Suprapubic skin (tissue), 4 donors: ENCODE results near the gene SLC5A11. TPM values are rescaled to one million over a fixed set of nuclear protein-coding genes. Genes with fewer than 3 reads are reported as not detected.

Source experiments
- DNase-seq, 2 donors: peaks; one replicate each; pipeline ENCODE4 v3.0.0-alpha.2; 2019; ENCODE audit warnings: low spot score in 2 of 2
- H3K27ac ChIP-seq: fragments of 200-600 bp; sonication (generic); one replicate; pipeline ENCODE4 v1.5.1; 2019
- H3K27me3 ChIP-seq: fragments of 200-600 bp; sonication (generic); one replicate; pipeline ENCODE4 v1.5.1; 2019
- H3K36me3 ChIP-seq: fragments of 200-600 bp; sonication (generic); one replicate; pipeline ENCODE4 v1.5.1; 2019
- H3K4me1 ChIP-seq: fragments of 200-600 bp; sonication (generic); one replicate; pipeline ENCODE4 v1.5.1; 2019
- H3K4me3 ChIP-seq: fragments of 200-600 bp; sonication (generic); one replicate; pipeline ENCODE4 v1.5.1; 2019; ENCODE audit warnings: mild to moderate bottlenecking
- H3K9me3 ChIP-seq: fragments of 200-600 bp; sonication (generic); one replicate; pipeline ENCODE4 v1.5.1; 2019
- CTCF ChIP-seq, 2 donors: fragments of 200-600 bp in 1 of 2; fragments of 450-650 bp in 1 of 2; sonication (generic) in 1 of 2; IDR thresholded peaks; one replicate each; pipeline ENCODE4 v1.5.1; 2016 to 2019; ENCODE audit warnings: antibody characterized with exemption in 2 of 2, mild to moderate bottlenecking in 1 of 2, moderate library complexity in 1 of 2
- EP300 ChIP-seq: sonication (generic); formaldehyde crosslinking; IDR thresholded peaks from one replicate; pipeline ENCODE4 v1.6.1; 2017; ENCODE audit warnings: antibody characterized with exemption
- POLR2A ChIP-seq, 2 donors: fragments of 450-650 bp; IDR thresholded peaks; one replicate each; pipeline ENCODE4 v1.6.1; 2017; ENCODE audit warnings: antibody characterized with exemption in 2 of 2, mild to moderate bottlenecking in 2 of 2, moderate library complexity in 2 of 2
- POLR2AphosphoS5 ChIP-seq, 3 donors: sonication (generic); formaldehyde crosslinking; IDR thresholded peaks; one replicate each; pipeline ENCODE4 v1.6.1; 2017; ENCODE audit warnings: antibody characterized with exemption in 3 of 3
- WGBS: methylation state at CpG from one replicate; pipeline ENCODE4 v1.1.5; 2018; 5-methylcytosine and 5-hydroxymethylcytosine counted together
- total RNA-seq, 4 donors: library from RNA; depleted of rRNA; stranded (reverse); fragments of >200 nt; gene quantifications; one replicate each; pipeline ENCODE4 v1.1.0, GENCODE V29; 2016

SLC5A11 gene
- total RNA-seq, 4 donors from 2014 or later: 0.55 to 0.64 TPM; not detected in 2

- Histone ChIP-seq H3K36me3 (no peaks in the 10 kb centered on the region), H3K4me1 (peaks cover 6% of the 10 kb centered on the region), H3K9me3 (no peaks in the 10 kb centered on the region), H3K4me3 (no peak overlapping the region), H3K27me3 (no peaks in the 10 kb centered on the region), H3K27ac (no peak overlapping the region)
- no peak for DNase-seq
- 88% methylated on average over 5 of the region's 5 CpGs for WGBS
- no peak for TF ChIP-seq EP300
- TF ChIP-seq POLR2A (IDR thresholded peaks at IDR 0.05): no peak
- no peak for TF ChIP-seq POLR2AphosphoS5 (IDR thresholded peaks at IDR 0.05)
- TF ChIP-seq CTCF (IDR thresholded peaks at IDR 0.05): no peak
Observed at GRCh38 chr16:24849641-24850040, 3.9 kb downstream of the SLC5A11 start.

GRCh38 chr16:24850289-24850938 lies 4.7 kb downstream of the SLC5A11 start:
- H3K9me3 ChIP-seq: no peaks in the 10 kb centered on the region
- no peaks in the 10 kb centered on the region for H3K27me3 ChIP-seq
- no peaks in the 10 kb centered on the region for H3K36me3 ChIP-seq
- TF ChIP-seq POLR2AphosphoS5 (IDR thresholded peaks at IDR 0.05) (no peak), EP300 (no peak), POLR2A (IDR thresholded peaks at IDR 0.05) (no peak), CTCF (IDR thresholded peaks at IDR 0.05) (no peak)
- H3K27ac ChIP-seq: no peak overlapping the region
- DNase-seq: no peak
- peaks cover 6% of the 10 kb centered on the region for H3K4me1 ChIP-seq
- 67% methylated on average over 7 of the region's 9 CpGs for WGBS
- H3K4me3 ChIP-seq: no peak overlapping the region

GRCh38 chr16:24851700-24852099 lies 5.9 kb downstream of the SLC5A11 start:
- Histone ChIP-seq H3K4me1 (peaks cover 6% of the 10 kb centered on the region), H3K9me3 (no peaks in the 10 kb centered on the region), H3K4me3 (no peak overlapping the region), H3K27ac (no peak overlapping the region), H3K36me3 (no peaks in the 10 kb centered on the region), H3K27me3 (no peaks in the 10 kb centered on the region)
- WGBS: 56% methylated on average over 8 of the region's 8 CpGs
- TF ChIP-seq POLR2A (IDR thresholded peaks at IDR 0.05): no peak
- no peak for DNase-seq

- H3K9me3 ChIP-seq: no peaks in the 10 kb centered on the region
- H3K4me1 ChIP-seq: peaks cover 6% of the 10 kb centered on the region
- TF ChIP-seq EP300: no peak
- TF ChIP-seq POLR2AphosphoS5 (IDR thresholded peaks at IDR 0.05): no peak
- no peak for TF ChIP-seq POLR2A (IDR thresholded peaks at IDR 0.05)
- TF ChIP-seq CTCF (IDR thresholded peaks at IDR 0.05): no peak
- no peak overlapping the region for H3K27ac ChIP-seq
- no peak overlapping the region for H3K4me3 ChIP-seq
- no peak for DNase-seq
- no peaks in the 10 kb centered on the region for H3K27me3 ChIP-seq
- WGBS: 62% methylated on average over 8 of the region's 8 CpGs
- no peaks in the 10 kb centered on the region for H3K36me3 ChIP-seq
Observed at GRCh38 chr16:24852281-24852721, 6.5 kb downstream of the SLC5A11 start.

- WGBS: 64% methylated on average over 8 of the region's 8 CpGs
- H3K4me1 ChIP-seq: peaks cover 6% of the 10 kb centered on the region
- no peak overlapping the region for H3K4me3 ChIP-seq
- H3K36me3 ChIP-seq: no peaks in the 10 kb centered on the region
- no peak for DNase-seq
- no peaks in the 10 kb centered on the region for H3K27me3 ChIP-seq
- no peaks in the 10 kb centered on the region for H3K9me3 ChIP-seq
- TF ChIP-seq POLR2AphosphoS5 (IDR thresholded peaks at IDR 0.05) (no peak), POLR2A (IDR thresholded peaks at IDR 0.05) (no peak), CTCF (IDR thresholded peaks at IDR 0.05) (no peak), EP300 (no peak)
- H3K27ac ChIP-seq: no peak overlapping the region
Observed at GRCh38 chr16:24853169-24853824, 7.5 kb downstream of the SLC5A11 start.
